Measurements from ENCODE around the gene PCYT1B.
A peak's percentile ranks its signal among the peaks of the same experiment; 100 is the strongest.

Gene PCYT1B

GRCh38 chrX:24528605-24529004 lies 118.5 kb downstream of the PCYT1B start:
- TF ChIP-seq CTCF (IDR thresholded peaks at IDR 0.05) (no peak), ZFX (IDR thresholded peaks at IDR 0.05; ENCODE audit: borderline replicate concordance) (no peak)
- H3K27ac ChIP-seq = no peak overlapping the region

GRCh38 chrX:24526616-24527015 lies 120.5 kb downstream of the PCYT1B start:
- TF ChIP-seq CTCF (IDR thresholded peaks at IDR 0.05) = no peak
- TF ChIP-seq ZFX (IDR thresholded peaks at IDR 0.05; ENCODE audit: borderline replicate concordance) = no peak

GRCh38 chrX:24525455-24525854 lies 121.7 kb downstream of the PCYT1B start:
- H3K27ac ChIP-seq = no peak overlapping the region
- TF ChIP-seq CTCF (IDR thresholded peaks at IDR 0.05) = no peak
- no peak for TF ChIP-seq ZFX (IDR thresholded peaks at IDR 0.05; ENCODE audit: borderline replicate concordance)

More at GRCh38 chrX:24526616-24527015, 120.5 kb downstream of the PCYT1B start:
- no peak overlapping the region for H3K27ac ChIP-seq

GRCh38 chrX:24520472-24520871 lies 126.7 kb downstream of the PCYT1B start:
- H3K27ac ChIP-seq = no peak overlapping the region
- TF ChIP-seq ZFX (IDR thresholded peaks at IDR 0.05; ENCODE audit: borderline replicate concordance) (no peak), CTCF (IDR thresholded peaks at IDR 0.05) (no peak)

GRCh38 chrX:24515447-24515846 lies 131.7 kb downstream of the PCYT1B start:
- H3K27ac ChIP-seq = no peak overlapping the region
- TF ChIP-seq ZFX (IDR thresholded peaks at IDR 0.05; ENCODE audit: borderline replicate concordance) (no peak), CTCF (IDR thresholded peaks at IDR 0.05) (peak; percentile 36)

GRCh38 chrX:24513416-24513815 lies 133.7 kb downstream of the PCYT1B start:
- H3K27ac ChIP-seq = no peak overlapping the region
- TF ChIP-seq CTCF (IDR thresholded peaks at IDR 0.05) = no peak
- TF ChIP-seq ZFX (IDR thresholded peaks at IDR 0.05; ENCODE audit: borderline replicate concordance) = no peak

GRCh38 chrX:24508375-24508774 lies 138.8 kb downstream of the PCYT1B start:
- no peak for TF ChIP-seq CTCF (IDR thresholded peaks at IDR 0.05)
- no peak for TF ChIP-seq ZFX (IDR thresholded peaks at IDR 0.05; ENCODE audit: borderline replicate concordance)
- no peak overlapping the region for H3K27ac ChIP-seq
